Gastrocnemius medialis (tissue), 4 donors: ENCODE data around the gene UNC45B.

Source experiments
- POLR2A ChIP-seq, 2 donors: fragments of 450-650 bp; IDR thresholded peaks; one replicate each; pipeline ENCODE4 v1.6.1; 2017; ENCODE audit warnings: antibody characterized with exemption in 2 of 2, mild to moderate bottlenecking in 2 of 2, moderate library complexity in 2 of 2
- TF ChIP-seq, protein P1 (sequence below), 5 experiments: fragments of 450-650 bp in 3 of 5; fragments of 200-600 bp in 2 of 5; sonication (generic) in 2 of 5; IDR thresholded peaks in 4 of 5; conservative IDR thresholded peaks in 1 of 5; 1 replicate in 4 of 5; 2 replicates in 1 of 5; pipeline ENCODE4 v1.5.1; 2016 to 2019; ENCODE audit warnings: antibody characterized with exemption in 5 of 5, mild to moderate bottlenecking in 3 of 5, moderate library complexity in 3 of 5

DNA sequence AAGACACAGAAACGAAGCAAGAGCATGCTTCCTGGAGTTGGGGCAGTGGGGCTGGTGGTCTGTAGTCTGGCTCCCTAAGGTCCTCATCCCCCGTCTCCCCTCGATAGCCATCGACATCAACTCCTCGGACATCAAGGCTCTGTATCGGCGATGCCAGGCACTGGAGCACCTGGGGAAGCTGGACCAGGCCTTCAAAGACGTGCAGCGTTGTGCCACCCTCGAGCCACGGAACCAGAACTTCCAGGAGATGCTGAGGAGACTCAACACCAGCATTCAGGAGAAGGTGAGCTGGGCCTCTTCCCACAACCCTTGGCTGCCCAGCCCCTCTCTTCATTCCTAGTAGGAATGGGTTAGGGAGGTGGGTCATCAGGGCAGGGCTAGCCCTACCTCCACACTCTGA lies 2.3 kb downstream of the UNC45B start:
- TF ChIP-seq, protein P1, sequence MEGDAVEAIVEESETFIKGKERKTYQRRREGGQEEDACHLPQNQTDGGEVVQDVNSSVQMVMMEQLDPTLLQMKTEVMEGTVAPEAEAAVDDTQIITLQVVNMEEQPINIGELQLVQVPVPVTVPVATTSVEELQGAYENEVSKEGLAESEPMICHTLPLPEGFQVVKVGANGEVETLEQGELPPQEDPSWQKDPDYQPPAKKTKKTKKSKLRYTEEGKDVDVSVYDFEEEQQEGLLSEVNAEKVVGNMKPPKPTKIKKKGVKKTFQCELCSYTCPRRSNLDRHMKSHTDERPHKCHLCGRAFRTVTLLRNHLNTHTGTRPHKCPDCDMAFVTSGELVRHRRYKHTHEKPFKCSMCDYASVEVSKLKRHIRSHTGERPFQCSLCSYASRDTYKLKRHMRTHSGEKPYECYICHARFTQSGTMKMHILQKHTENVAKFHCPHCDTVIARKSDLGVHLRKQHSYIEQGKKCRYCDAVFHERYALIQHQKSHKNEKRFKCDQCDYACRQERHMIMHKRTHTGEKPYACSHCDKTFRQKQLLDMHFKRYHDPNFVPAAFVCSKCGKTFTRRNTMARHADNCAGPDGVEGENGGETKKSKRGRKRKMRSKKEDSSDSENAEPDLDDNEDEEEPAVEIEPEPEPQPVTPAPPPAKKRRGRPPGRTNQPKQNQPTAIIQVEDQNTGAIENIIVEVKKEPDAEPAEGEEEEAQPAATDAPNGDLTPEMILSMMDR (IDR thresholded peaks at IDR 0.05 in 4 of 5, conservative IDR thresholded peaks at IDR 0.05 in 1 of 5) = no peak
- TF ChIP-seq POLR2A (IDR thresholded peaks at IDR 0.05) = no peak
